ENCODE data around the gene ARRDC5. TPM values are rescaled to one million over a fixed set of nuclear protein-coding genes. Genes with fewer than 3 reads are reported as not detected.

The ARRDC5 gene
- total and polyA plus RNA-seq, 2 donors (not counting 3 experiments of a cell fraction or from before 2014, with no cell fraction given) = 0.04 TPM; not detected in 1

DNA sequence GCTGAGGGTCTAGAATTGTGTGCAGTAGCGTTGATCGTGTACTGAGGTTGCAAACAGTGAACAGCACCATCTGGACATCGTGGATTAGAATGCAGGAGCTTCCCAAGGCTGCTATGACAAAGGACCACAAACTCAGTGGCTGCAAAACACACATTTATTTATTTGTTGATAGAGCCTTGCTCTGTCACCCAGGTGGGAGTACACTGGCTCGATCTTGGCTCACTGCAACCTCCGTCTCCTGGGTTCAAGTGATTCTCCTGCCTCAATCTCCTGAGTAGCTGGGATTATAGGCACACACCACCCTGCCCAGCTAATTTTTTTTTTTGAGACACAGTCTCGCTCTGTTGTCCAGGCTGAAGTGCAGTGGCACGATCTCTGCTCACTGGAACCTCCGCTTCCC, 4.3 kb upstream of the ARRDC5 start:
- Histone ChIP-seq H3K79me2 (ENCODE audit: control insufficient read depth, insufficient read depth, low read length) (peaks cover 13% of the 10 kb centered on the region), H3K9me3 (replicated peaks; ENCODE audit: control insufficient read depth, insufficient read depth, low read length) (no peaks in the 10 kb centered on the region), H3K36me3 (ENCODE audit: control insufficient read depth in 2 of 2, extremely low read depth in 1 of 2, insufficient read depth in 2 of 2, low read length in 2 of 2) (no peaks in the 10 kb centered on the region), H3K4me2 (ENCODE audit: insufficient read depth, low read length) (no peak overlapping the region), H3K9me1 (replicated peaks; ENCODE audit: control insufficient read depth, extremely low read depth, insufficient read depth, low read length) (no peaks in the 10 kb centered on the region), H3K4me3 (replicated peaks in 1 of 3; ENCODE audit: insufficient read depth in 1 of 3, low read depth in 1 of 3, low read length in 3 of 3) (no peak overlapping the region), H3K27ac (ENCODE audit: insufficient read depth, low read depth, low read length) (no peak overlapping the region), H3K9ac (replicated peaks; ENCODE audit: extremely low read depth, insufficient read depth, low read length) (no peak overlapping the region), H3K4me1 (ENCODE audit: control insufficient read depth, extremely low read depth, insufficient read depth, low read length) (peaks cover 14% of the 10 kb centered on the region), H2AFZ (ENCODE audit: low read depth, low read length) (no peak overlapping the region), H3K27me3 (ENCODE audit: control insufficient read depth in 2 of 2, insufficient read depth in 2 of 2, low read length in 2 of 2) (no peaks in the 10 kb centered on the region), H4K20me1 (replicated peaks; ENCODE audit: control insufficient read depth, extremely low read depth, insufficient read depth, low read length) (no peaks in the 10 kb centered on the region)
- intact Hi-C loops (cut with micrococcal nuclease) (no loop called here), dilution Hi-C loops (cut with MboI; ENCODE audit: extremely low pct_ligation_motif_present, low sequenced_read_pairs) (no loop called here)
- ChIA-PET POLR2A (no interaction called here), CTCF (interaction anchor here (0.7 to 2.7 kb wide), 3 partner anchors 12 to 97 kb away, joined by 4 to 13 read pairs (median 5); no protein-coding TSS in a partner anchor)
- no peak for DNase-seq (ENCODE audit: low read depth, low spot score)
- BruUV-seq (replicated peaks) = no TSS peak
- TF ChIP-seq EZH2 (IDR thresholded peaks at IDR 0.05; ENCODE audit: borderline replicate concordance, low read depth, low read length, severe bottlenecking) = no peak
- TF ChIP-seq POLR2AphosphoS5 (IDR thresholded peaks at IDR 0.05; ENCODE audit: insufficient read depth, low read depth, low read length) = no peak
- TF ChIP-seq, protein P1, sequence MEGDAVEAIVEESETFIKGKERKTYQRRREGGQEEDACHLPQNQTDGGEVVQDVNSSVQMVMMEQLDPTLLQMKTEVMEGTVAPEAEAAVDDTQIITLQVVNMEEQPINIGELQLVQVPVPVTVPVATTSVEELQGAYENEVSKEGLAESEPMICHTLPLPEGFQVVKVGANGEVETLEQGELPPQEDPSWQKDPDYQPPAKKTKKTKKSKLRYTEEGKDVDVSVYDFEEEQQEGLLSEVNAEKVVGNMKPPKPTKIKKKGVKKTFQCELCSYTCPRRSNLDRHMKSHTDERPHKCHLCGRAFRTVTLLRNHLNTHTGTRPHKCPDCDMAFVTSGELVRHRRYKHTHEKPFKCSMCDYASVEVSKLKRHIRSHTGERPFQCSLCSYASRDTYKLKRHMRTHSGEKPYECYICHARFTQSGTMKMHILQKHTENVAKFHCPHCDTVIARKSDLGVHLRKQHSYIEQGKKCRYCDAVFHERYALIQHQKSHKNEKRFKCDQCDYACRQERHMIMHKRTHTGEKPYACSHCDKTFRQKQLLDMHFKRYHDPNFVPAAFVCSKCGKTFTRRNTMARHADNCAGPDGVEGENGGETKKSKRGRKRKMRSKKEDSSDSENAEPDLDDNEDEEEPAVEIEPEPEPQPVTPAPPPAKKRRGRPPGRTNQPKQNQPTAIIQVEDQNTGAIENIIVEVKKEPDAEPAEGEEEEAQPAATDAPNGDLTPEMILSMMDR (IDR thresholded peaks at IDR 0.05; ENCODE audit: extremely low read depth in 1 of 2, insufficient read depth in 1 of 2, low read depth in 1 of 2, low read length in 2 of 2) = no peak
- no peak for TF ChIP-seq FOS (IDR thresholded peaks at IDR 0.05; ENCODE audit: borderline replicate concordance, insufficient read depth, low read length)
- TF ChIP-seq GATA2 (IDR thresholded peaks at IDR 0.05; ENCODE audit: insufficient read depth, insufficient read length, low read depth, low read length) = no peak
- TF ChIP-seq POLR2A (IDR thresholded peaks at IDR 0.05; ENCODE audit: low read depth, low read length) = no peak
- no peak for TF ChIP-seq MAX (IDR thresholded peaks at IDR 0.05; ENCODE audit: insufficient read depth, insufficient read length)
- TF ChIP-seq MYC (IDR thresholded peaks at IDR 0.05; ENCODE audit: low read depth, low read length) = no peak
- no peak for TF ChIP-seq JUN (IDR thresholded peaks at IDR 0.05; ENCODE audit: borderline replicate concordance, insufficient read depth, insufficient read length, low read depth)
- FAIRE-seq = no peak
